SJCRH30 (cell line): ENCODE data around the gene PGAM2. TPM values are rescaled to one million over a fixed set of nuclear protein-coding genes. Genes with fewer than 3 reads are reported as not detected.

Experiments
- DNase-seq, 2 experiments: peaks; one replicate each; pipeline ENCODE4 v3.0.0-alpha.2; 2015 to 2020
- H3K27ac ChIP-seq: fragments of 250-450 bp; sonication (Bioruptor Pico); 2 replicates; pipeline ENCODE4 v1.5.1; 2020; ENCODE audit warnings: mild to moderate bottlenecking, moderate library complexity
- H3K27me3 ChIP-seq: fragments of 250-450 bp; sonication (Bioruptor Pico); 2 replicates; pipeline ENCODE4 v1.5.1; 2020; ENCODE audit warnings: mild to moderate bottlenecking, moderate library complexity
- H3K36me3 ChIP-seq: fragments of 250-450 bp; sonication (Bioruptor Pico); 2 replicates; pipeline ENCODE4 v1.5.1; 2020; ENCODE audit warnings: mild to moderate bottlenecking, moderate library complexity
- H3K4me1 ChIP-seq: fragments of 250-450 bp; sonication (Bioruptor Pico); 2 replicates; pipeline ENCODE4 v1.5.1; 2020; ENCODE audit warnings: mild to moderate bottlenecking, moderate library complexity
- H3K4me3 ChIP-seq: fragments of 250-450 bp; sonication (Bioruptor Pico); 2 replicates; pipeline ENCODE4 v1.5.1; 2020; ENCODE audit warnings: mild to moderate bottlenecking, moderate library complexity
- H3K9me3 ChIP-seq: fragments of 250-450 bp; sonication (Bioruptor Pico); replicated peaks from 2 replicates; pipeline ENCODE4 v1.5.1; 2020; ENCODE audit warnings: mild to moderate bottlenecking, moderate library complexity
- total RNA-seq: library from RNA; depleted of rRNA; stranded (reverse); fragments of >200 nt; shearing (Covaris generic); gene quantifications from 2 replicates; pipeline ENCODE4 v1.2.3, GENCODE V29; 2014

Gene PGAM2
- total RNA-seq, 1 experiment from 2014 or later: not detected

GRCh38 chr7:44080686-44081265 is 15.4 kb upstream of the PGAM2 start:
- no peak overlapping the region for H3K27ac ChIP-seq
- no peaks in the 10 kb centered on the region for H3K36me3 ChIP-seq
- no peaks in the 10 kb centered on the region for H3K4me1 ChIP-seq
- no peak overlapping the region for H3K4me3 ChIP-seq
- DNase-seq: no peak
- H3K27me3 ChIP-seq: no peaks in the 10 kb centered on the region
- H3K9me3 ChIP-seq: no peaks in the 10 kb centered on the region

- Histone ChIP-seq H3K36me3 (no peaks in the 10 kb centered on the region), H3K27ac (no peak overlapping the region), H3K27me3 (no peaks in the 10 kb centered on the region), H3K4me1 (no peaks in the 10 kb centered on the region), H3K9me3 (no peaks in the 10 kb centered on the region), H3K4me3 (no peak overlapping the region)
- no peak for DNase-seq
Observed at GRCh38 chr7:44080118-44080517, 14.8 kb upstream of the PGAM2 start.

- no peak for DNase-seq
- no peak overlapping the region for H3K27ac ChIP-seq
- no peaks in the 10 kb centered on the region for H3K9me3 ChIP-seq
- no peaks in the 10 kb centered on the region for H3K27me3 ChIP-seq
- no peaks in the 10 kb centered on the region for H3K4me1 ChIP-seq
- no peaks in the 10 kb centered on the region for H3K36me3 ChIP-seq
- H3K4me3 ChIP-seq: no peak overlapping the region
Observed at GRCh38 chr7:44079331-44080021, 14.1 kb upstream of the PGAM2 start.

- Histone ChIP-seq H3K4me3 (no peak overlapping the region), H3K4me1 (no peaks in the 10 kb centered on the region), H3K27me3 (no peaks in the 10 kb centered on the region), H3K9me3 (no peaks in the 10 kb centered on the region), H3K27ac (no peak overlapping the region), H3K36me3 (no peaks in the 10 kb centered on the region)
- no peak for DNase-seq
Observed at GRCh38 chr7:44078521-44078920, 13.2 kb upstream of the PGAM2 start.

GRCh38 chr7:44077681-44078091 is 12.3 kb upstream of the PGAM2 start:
- Histone ChIP-seq H3K4me1 (peaks cover 2% of the 10 kb centered on the region; the same call in 1 of the 2 replicates), H3K9me3 (no peaks in the 10 kb centered on the region), H3K27me3 (no peaks in the 10 kb centered on the region), H3K4me3 (no peak overlapping the region), H3K36me3 (no peaks in the 10 kb centered on the region), H3K27ac (no peak overlapping the region)
- DNase-seq: no peak

- Histone ChIP-seq H3K9me3 (no peaks in the 10 kb centered on the region), H3K27me3 (no peaks in the 10 kb centered on the region), H3K27ac (no peak overlapping the region), H3K36me3 (no peaks in the 10 kb centered on the region), H3K4me3 (no peak overlapping the region), H3K4me1 (peaks cover 8% of the 10 kb centered on the region)
- no peak for DNase-seq
Observed at GRCh38 chr7:44077061-44077460, 11.7 kb upstream of the PGAM2 start.

GRCh38 chr7:44076101-44076895 is 10.9 kb upstream of the PGAM2 start:
- Histone ChIP-seq H3K27ac (no peak overlapping the region), H3K27me3 (no peaks in the 10 kb centered on the region), H3K9me3 (no peaks in the 10 kb centered on the region), H3K4me1 (peaks cover 9% of the 10 kb centered on the region), H3K4me3 (no peak overlapping the region), H3K36me3 (no peaks in the 10 kb centered on the region)
- DNase-seq: no peak

- H3K27ac ChIP-seq: no peak overlapping the region
- no peak for DNase-seq
- H3K9me3 ChIP-seq: no peaks in the 10 kb centered on the region
Observed at GRCh38 chr7:44075296-44076075, 10.1 kb upstream of the PGAM2 start.

GRCh38 chr7:44074349-44074695 is 9.0 kb upstream of the PGAM2 start:
- no peak overlapping the region for H3K27ac ChIP-seq
- no peaks in the 10 kb centered on the region for H3K9me3 ChIP-seq
- no peaks in the 10 kb centered on the region for H3K36me3 ChIP-seq
- H3K27me3 ChIP-seq: no peaks in the 10 kb centered on the region
- H3K4me1 ChIP-seq: peaks cover 15% of the 10 kb centered on the region
- DNase-seq: no peak
- H3K4me3 ChIP-seq: no peak overlapping the region

More at GRCh38 chr7:44075296-44076075, 10.1 kb upstream of the PGAM2 start:
- Histone ChIP-seq H3K36me3 (no peaks in the 10 kb centered on the region), H3K4me3 (no peak overlapping the region), H3K27me3 (no peaks in the 10 kb centered on the region), H3K4me1 (peaks cover 15% of the 10 kb centered on the region)

GRCh38 chr7:44073664-44074348 is 8.4 kb upstream of the PGAM2 start:
- no peak for DNase-seq
- Histone ChIP-seq H3K27ac (no peak overlapping the region), H3K9me3 (no peaks in the 10 kb centered on the region), H3K36me3 (no peaks in the 10 kb centered on the region), H3K27me3 (no peaks in the 10 kb centered on the region), H3K4me3 (no peak overlapping the region), H3K4me1 (peaks cover 15% of the 10 kb centered on the region)

- peaks cover 15% of the 10 kb centered on the region for H3K4me1 ChIP-seq
- no peak overlapping the region for H3K4me3 ChIP-seq
- no peaks in the 10 kb centered on the region for H3K27me3 ChIP-seq
- DNase-seq: peak; percentile 93 to 96
- H3K36me3 ChIP-seq: no peaks in the 10 kb centered on the region
- no peaks in the 10 kb centered on the region for H3K9me3 ChIP-seq
- no peak overlapping the region for H3K27ac ChIP-seq
Observed at GRCh38 chr7:44072364-44073231, 7.2 kb upstream of the PGAM2 start.

GRCh38 chr7:44071726-44072363 is 6.5 kb upstream of the PGAM2 start:
- DNase-seq: no peak
- Histone ChIP-seq H3K27ac (no peak overlapping the region), H3K4me1 (peaks cover 15% of the 10 kb centered on the region), H3K36me3 (no peaks in the 10 kb centered on the region), H3K9me3 (no peaks in the 10 kb centered on the region), H3K27me3 (no peaks in the 10 kb centered on the region), H3K4me3 (no peak overlapping the region)

- Histone ChIP-seq H3K27ac (no peak overlapping the region), H3K36me3 (no peaks in the 10 kb centered on the region), H3K9me3 (no peaks in the 10 kb centered on the region), H3K4me1 (peaks cover 15% of the 10 kb centered on the region), H3K27me3 (no peaks in the 10 kb centered on the region), H3K4me3 (no peak overlapping the region)
- DNase-seq: no peak
Observed at GRCh38 chr7:44068054-44068453, 2.7 kb upstream of the PGAM2 start.
